Stomach (tissue), 4 donors: ENCODE measurements around the gene PLEKHM2.

Source experiments
- EP300 ChIP-seq: sonication (generic); formaldehyde crosslinking; IDR thresholded peaks from one replicate; pipeline ENCODE4 v1.6.1; 2017; ENCODE audit warnings: antibody characterized with exemption
- POLR2A ChIP-seq, 4 donors: fragments of 450-650 bp; IDR thresholded peaks; one replicate each; pipeline ENCODE4 v1.6.1; 2016; ENCODE audit warnings: antibody characterized with exemption in 4 of 4, control low read depth in 2 of 4, mild to moderate bottlenecking in 1 of 4, moderate library complexity in 1 of 4
- POLR2AphosphoS5 ChIP-seq, 3 donors: sonication (generic); formaldehyde crosslinking; IDR thresholded peaks; one replicate each; pipeline ENCODE4 v1.6.1; 2016; ENCODE audit warnings: antibody characterized with exemption in 3 of 3
- TF ChIP-seq, protein P1 (sequence below), 7 experiments: fragments of 450-650 bp in 4 of 7; fragments of 200-600 bp in 3 of 7; sonication (generic) in 3 of 7; IDR thresholded peaks; one replicate each; pipeline ENCODE4 v1.5.1; 2016 to 2019; ENCODE audit warnings: antibody characterized with exemption in 7 of 7, control low read depth in 2 of 7, mild to moderate bottlenecking in 1 of 7

GRCh38 chr1:15734901-15735300, 50.8 kb downstream of the PLEKHM2 start:
- TF ChIP-seq, protein P1, sequence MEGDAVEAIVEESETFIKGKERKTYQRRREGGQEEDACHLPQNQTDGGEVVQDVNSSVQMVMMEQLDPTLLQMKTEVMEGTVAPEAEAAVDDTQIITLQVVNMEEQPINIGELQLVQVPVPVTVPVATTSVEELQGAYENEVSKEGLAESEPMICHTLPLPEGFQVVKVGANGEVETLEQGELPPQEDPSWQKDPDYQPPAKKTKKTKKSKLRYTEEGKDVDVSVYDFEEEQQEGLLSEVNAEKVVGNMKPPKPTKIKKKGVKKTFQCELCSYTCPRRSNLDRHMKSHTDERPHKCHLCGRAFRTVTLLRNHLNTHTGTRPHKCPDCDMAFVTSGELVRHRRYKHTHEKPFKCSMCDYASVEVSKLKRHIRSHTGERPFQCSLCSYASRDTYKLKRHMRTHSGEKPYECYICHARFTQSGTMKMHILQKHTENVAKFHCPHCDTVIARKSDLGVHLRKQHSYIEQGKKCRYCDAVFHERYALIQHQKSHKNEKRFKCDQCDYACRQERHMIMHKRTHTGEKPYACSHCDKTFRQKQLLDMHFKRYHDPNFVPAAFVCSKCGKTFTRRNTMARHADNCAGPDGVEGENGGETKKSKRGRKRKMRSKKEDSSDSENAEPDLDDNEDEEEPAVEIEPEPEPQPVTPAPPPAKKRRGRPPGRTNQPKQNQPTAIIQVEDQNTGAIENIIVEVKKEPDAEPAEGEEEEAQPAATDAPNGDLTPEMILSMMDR (IDR thresholded peaks at IDR 0.05) = no peak
- no peak for TF ChIP-seq POLR2A (IDR thresholded peaks at IDR 0.05)
- TF ChIP-seq POLR2AphosphoS5 (IDR thresholded peaks at IDR 0.05) = no peak
- TF ChIP-seq EP300 = no peak
